ENCODE results near the gene IPO9.

Gene IPO9

GRCh38 chr1:201925301-201925567 lies 96.3 kb downstream of the IPO9 start:
- no peak overlapping the region for H3K27ac ChIP-seq (ENCODE audit: low read depth, low read length, poor library complexity, severe bottlenecking)
- H3K4me3 ChIP-seq (ENCODE audit: low read depth, low read length, poor library complexity, severe bottlenecking) = no peak overlapping the region
- H3K4me2 ChIP-seq (ENCODE audit: low read length) = no peak overlapping the region
- H3K9ac ChIP-seq (ENCODE audit: low read length) = no peak overlapping the region
- H3K9me2 ChIP-seq (ENCODE audit: low read depth, low read length) = no peaks in the 10 kb centered on the region
- no peaks in the 10 kb centered on the region for H3F3A ChIP-seq (ENCODE audit: insufficient read depth, low read length)
- TF ChIP-seq CTCF (IDR thresholded peaks at IDR 0.05; ENCODE audit: low read length) = no peak
- TF ChIP-seq EZH2 (IDR thresholded peaks at IDR 0.05; ENCODE audit: borderline replicate concordance, low read length) = no peak
- no peaks in the 10 kb centered on the region for H3K9me3 ChIP-seq (ENCODE audit: low read length)
- H3K4me1 ChIP-seq (ENCODE audit: insufficient read depth, low read length, severe bottlenecking) = no peaks in the 10 kb centered on the region
- H3K79me2 ChIP-seq (ENCODE audit: insufficient read depth, low read length) = no peaks in the 10 kb centered on the region
- H4K20me1 ChIP-seq (ENCODE audit: insufficient read depth, low read length) = no peaks in the 10 kb centered on the region
- no peaks in the 10 kb centered on the region; the same call in 1 of the 2 replicates for H3K36me3 ChIP-seq (ENCODE audit: insufficient read depth, low read length)
- no peak overlapping the region for H2AFZ ChIP-seq (ENCODE audit: low read length)
- H3K27me3 ChIP-seq (ENCODE audit: insufficient read depth, low read length) = peaks cover 7% of the 10 kb centered on the region; the same call in 1 of the 2 replicates

- Histone ChIP-seq H3K4me1 (ENCODE audit: insufficient read depth, low read length, severe bottlenecking) (no peaks in the 10 kb centered on the region), H3K79me2 (ENCODE audit: insufficient read depth, low read length) (no peaks in the 10 kb centered on the region), H3K36me3 (ENCODE audit: insufficient read depth, low read length) (no peaks in the 10 kb centered on the region; the same call in 1 of the 2 replicates), H3F3A (ENCODE audit: insufficient read depth, low read length) (no peaks in the 10 kb centered on the region), H3K27me3 (ENCODE audit: insufficient read depth, low read length) (peaks cover 7% of the 10 kb centered on the region; the same call in 1 of the 2 replicates), H3K9me3 (ENCODE audit: low read length) (no peaks in the 10 kb centered on the region), H3K9ac (ENCODE audit: low read length) (no peak overlapping the region), H3K27ac (ENCODE audit: low read depth, low read length, poor library complexity, severe bottlenecking) (no peak overlapping the region), H3K9me2 (ENCODE audit: low read depth, low read length) (no peaks in the 10 kb centered on the region), H4K20me1 (ENCODE audit: insufficient read depth, low read length) (no peaks in the 10 kb centered on the region), H2AFZ (ENCODE audit: low read length) (no peak overlapping the region), H3K4me3 (ENCODE audit: low read depth, low read length, poor library complexity, severe bottlenecking) (no peak overlapping the region), H3K4me2 (ENCODE audit: low read length) (no peak overlapping the region)
- no peak for TF ChIP-seq EZH2 (IDR thresholded peaks at IDR 0.05; ENCODE audit: borderline replicate concordance, low read length)
- no peak for TF ChIP-seq CTCF (IDR thresholded peaks at IDR 0.05; ENCODE audit: low read length)
These were observed 97.2 kb downstream of the IPO9 start for GRCh38 chr1:201925981-201926645.

GRCh38 chr1:201928266-201928665 lies 99.3 kb downstream of the IPO9 start:
- no peaks in the 10 kb centered on the region for H3K9me3 ChIP-seq (ENCODE audit: low read length)
- H3K9ac ChIP-seq (ENCODE audit: low read length) = no peak overlapping the region
- H3K4me2 ChIP-seq (ENCODE audit: low read length) = no peak overlapping the region
- no peak overlapping the region for H2AFZ ChIP-seq (ENCODE audit: low read length)
- H3K9me2 ChIP-seq (ENCODE audit: low read depth, low read length) = no peaks in the 10 kb centered on the region
- H3K4me3 ChIP-seq (ENCODE audit: low read depth, low read length, poor library complexity, severe bottlenecking) = no peak overlapping the region
- H3K36me3 ChIP-seq (ENCODE audit: insufficient read depth, low read length) = no peaks in the 10 kb centered on the region
- H3F3A ChIP-seq (ENCODE audit: insufficient read depth, low read length) = no peaks in the 10 kb centered on the region
- H3K79me2 ChIP-seq (ENCODE audit: insufficient read depth, low read length) = no peaks in the 10 kb centered on the region
- TF ChIP-seq EZH2 (IDR thresholded peaks at IDR 0.05; ENCODE audit: borderline replicate concordance, low read length) = no peak
- no peak for TF ChIP-seq CTCF (IDR thresholded peaks at IDR 0.05; ENCODE audit: low read length)
- no peak overlapping the region for H3K27ac ChIP-seq (ENCODE audit: low read depth, low read length, poor library complexity, severe bottlenecking)
- H3K4me1 ChIP-seq (ENCODE audit: insufficient read depth, low read length, severe bottlenecking) = no peaks in the 10 kb centered on the region
- H3K27me3 ChIP-seq (ENCODE audit: insufficient read depth, low read length) = peaks cover 7% of the 10 kb centered on the region; the same call in 1 of the 2 replicates
- no peaks in the 10 kb centered on the region for H4K20me1 ChIP-seq (ENCODE audit: insufficient read depth, low read length)
